GM12878 (cell line): Measurements from ENCODE around the gene RNU11. TPM values are rescaled to one million over a fixed set of nuclear protein-coding genes. Genes with fewer than 3 reads are reported as not detected.

ENCODE experiments used
- KAT2A ChIP-seq: conservative IDR thresholded peaks from 2 replicates; pipeline ENCODE4 v1.6.1; 2011; ENCODE audit warnings: low read depth, low read length; ENCODE audit not compliant: control insufficient read depth
- MTA2 ChIP-seq: fragments of 450-650 bp; IDR thresholded peaks from 2 replicates; pipeline ENCODE4 v1.6.1; 2016; ENCODE audit warnings: low read depth, mild to moderate bottlenecking, moderate library complexity
- MYC ChIP-seq: IDR thresholded peaks from 2 replicates; pipeline ENCODE4 v1.6.1; 2011; ENCODE audit warnings: mild to moderate bottlenecking, low read length, moderate library complexity, inconsistent platforms; ENCODE audit not compliant: insufficient read depth, insufficient replicate concordance, insufficient read length, severe bottlenecking
- PAX5 ChIP-seq: IDR thresholded peaks from 2 replicates; pipeline ENCODE4 v1.6.1; 2011; ENCODE audit warnings: low read depth, low read length, borderline replicate concordance
- SMARCA5 ChIP-seq: fragments of 450-650 bp; IDR thresholded peaks from 2 replicates; pipeline ENCODE4 v1.6.1; 2017; ENCODE audit warnings: mild to moderate bottlenecking
- ZNF687 ChIP-seq: fragments of 450-650 bp; IDR thresholded peaks from 2 replicates; pipeline ENCODE4 v1.6.1; 2017; ENCODE audit warnings: mild to moderate bottlenecking, moderate library complexity
- polyA plus RNA-seq, 11 experiments: library from polyadenylated mRNA; depleted of rRNA in 4 of 11; unstranded in 6 of 11; stranded (reverse) in 5 of 11; fragments of >200 nt; fragmentation: Nextera tagmentation in 4 of 11; fragmentation: Illumina TruSeq in 1 of 11; extraction: Ambion mirVana in 4 of 11; extraction: Trizol in 1 of 11; gene quantifications; 1 replicate in 1 of 11; 2 replicates in 10 of 11; pipeline versions ENCODE4 v1.2.1 to v1.2.3, GENCODE V29; 2011 to 2016; ENCODE audit warnings: inconsistent platforms in 2 of 11, missing spikeins in 2 of 11, low read depth in 1 of 11
- total RNA-seq, 4 experiments: library from RNA; depleted of rRNA in 3 of 4; stranded (reverse); fragments of >200 nt in 3 of 4; fragmentation: Illumina TruSeq in 1 of 4; extraction: Trizol in 1 of 4; gene quantifications; 2 replicates each; pipeline versions ENCODE4 v1.2.1 to v1.2.3, GENCODE V29; 2013 to 2021
- TF ChIP-seq, protein P1 (sequence below): IDR thresholded peaks from 2 replicates; pipeline ENCODE4 v1.6.1; 2011; ENCODE audit warnings: borderline replicate concordance, low read depth, mild to moderate bottlenecking, moderate library complexity, low read length; ENCODE audit not compliant: insufficient read depth, poor library complexity, severe bottlenecking

Gene RNU11
- total and polyA plus RNA-seq, 10 of the 15 experiments (the other 5 are each of a cell fraction or from before 2014, with no cell fraction given) = under 0.01 TPM; not detected in 9

DNA sequence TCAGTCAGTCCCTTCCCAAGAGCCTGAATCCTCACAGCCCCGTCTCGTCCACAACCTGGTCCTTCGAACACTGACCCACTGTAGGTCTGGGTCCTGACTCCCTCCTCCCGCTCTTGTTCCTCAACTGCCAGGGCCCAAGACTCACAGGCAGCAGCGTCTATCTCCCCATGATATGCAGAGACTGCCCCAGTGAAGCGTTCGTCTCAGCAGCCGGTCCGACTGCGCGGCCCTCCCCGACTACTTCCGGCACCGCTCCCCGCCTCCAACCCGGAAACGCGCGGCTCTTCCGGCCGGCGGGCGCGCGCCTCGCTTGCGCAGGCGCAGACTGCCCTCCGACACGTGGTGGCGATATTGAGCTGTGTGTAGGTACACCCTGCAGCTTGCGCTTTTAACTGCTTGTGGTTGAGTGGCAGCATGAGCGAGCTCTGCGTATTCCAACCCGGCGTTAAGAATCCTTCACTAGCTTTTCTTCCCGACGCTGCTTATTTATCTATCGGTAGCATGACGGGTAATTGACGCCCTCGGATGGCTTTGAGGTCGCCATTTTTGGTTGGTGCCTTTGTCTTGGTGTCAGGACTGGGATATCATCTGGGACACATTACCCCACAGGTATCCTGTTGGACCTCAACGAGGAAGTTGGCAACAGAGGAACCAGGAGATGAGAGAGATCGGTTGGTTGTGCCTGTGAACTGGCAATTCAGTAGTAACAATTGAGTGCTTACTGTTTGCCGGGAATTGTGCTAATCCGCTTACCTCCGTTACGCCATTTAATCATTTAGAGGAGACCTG lies 5.4 kb upstream of the RNU11 start, which contains the start of gene TAF12 (continued):
- TF ChIP-seq MYC (peak; percentile 95), MTA2 (no peak), PAX5 (peak; percentile 70; the same call in 1 of the 2 replicates), SMARCA5 (0 out of 2 replicates have a peak, but pooled peaks have one; percentile 35), KAT2A (no peak), ZNF687 (peak; percentile 72)
- TF ChIP-seq, protein P1, sequence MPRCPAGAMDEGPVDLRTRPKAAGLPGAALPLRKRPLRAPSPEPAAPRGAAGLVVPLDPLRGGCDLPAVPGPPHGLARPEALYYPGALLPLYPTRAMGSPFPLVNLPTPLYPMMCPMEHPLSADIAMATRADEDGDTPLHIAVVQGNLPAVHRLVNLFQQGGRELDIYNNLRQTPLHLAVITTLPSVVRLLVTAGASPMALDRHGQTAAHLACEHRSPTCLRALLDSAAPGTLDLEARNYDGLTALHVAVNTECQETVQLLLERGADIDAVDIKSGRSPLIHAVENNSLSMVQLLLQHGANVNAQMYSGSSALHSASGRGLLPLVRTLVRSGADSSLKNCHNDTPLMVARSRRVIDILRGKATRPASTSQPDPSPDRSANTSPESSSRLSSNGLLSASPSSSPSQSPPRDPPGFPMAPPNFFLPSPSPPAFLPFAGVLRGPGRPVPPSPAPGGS = no peak
